NCI-H345 treated with DMSO at 0.1 percent for 48 hours (cell line): ENCODE data around the gene ABCB8.
"Not testable (repeated sequence)": the region's sequence is repeated elsewhere in the genome, so short reads cannot be mapped to it uniquely, and the experiment has no call there.

Experiments
- DNase-seq: peaks from one replicate; lab custom pipeline; 2025; ENCODE audit not compliant: unreplicated experiment; lab: John Stamatoyannopoulos, UW

The ABCB8 gene

GRCh38 chr7:151013733-151014497 is 14.3 kb upstream of the ABCB8 start:
- DNase-seq = no peak

- no peak for DNase-seq
These were observed 13.3 kb upstream of the ABCB8 start for GRCh38 chr7:151014950-151015349.

GRCh38 chr7:151015967-151016366 is 12.3 kb upstream of the ABCB8 start:
- no peak for DNase-seq

DNA sequence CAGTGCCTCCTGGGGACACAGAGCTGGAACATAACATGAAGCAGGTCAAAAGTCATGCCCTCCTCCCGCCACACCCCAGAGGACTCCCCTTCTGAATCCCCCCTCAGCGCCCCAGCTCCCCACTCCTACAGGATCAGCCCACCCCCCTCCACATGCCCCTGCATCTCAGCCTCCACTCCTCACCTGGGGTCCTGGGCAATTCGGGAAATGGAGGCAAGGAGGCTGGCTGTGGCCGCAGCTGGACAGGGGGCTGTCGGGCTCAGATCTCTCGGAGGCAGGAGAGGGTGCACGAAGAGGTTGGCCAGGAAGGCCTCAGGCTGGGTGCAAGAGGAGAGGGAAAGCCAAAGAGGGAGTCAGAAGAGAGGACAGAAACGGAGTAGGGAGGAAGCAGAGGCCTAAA is 11.7 kb upstream of the ABCB8 start:
- no peak for DNase-seq

DNA sequence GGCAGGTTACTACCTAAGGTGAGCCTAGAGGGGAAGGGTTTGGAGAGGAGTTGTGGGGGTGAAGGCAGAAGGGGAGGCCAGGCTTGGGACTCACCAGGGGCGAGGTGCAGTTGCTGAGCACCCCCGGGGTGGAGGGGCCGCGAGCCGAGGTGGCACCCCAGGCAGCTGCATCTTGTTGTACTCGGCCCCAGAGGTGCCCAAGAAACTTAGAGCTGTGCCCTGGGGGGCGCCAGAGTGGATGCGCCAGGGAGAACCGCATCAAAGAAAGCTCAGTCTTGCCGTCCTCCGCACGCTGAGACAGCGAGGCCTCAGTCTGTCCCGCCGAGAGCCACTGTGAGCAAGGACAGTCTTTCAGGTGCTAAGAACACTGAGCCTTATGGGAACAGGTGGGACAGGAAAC is 11.3 kb upstream of the ABCB8 start:
- no peak for DNase-seq

GRCh38 chr7:151017370-151017952 is 10.8 kb upstream of the ABCB8 start:
- DNase-seq = no peak

DNA sequence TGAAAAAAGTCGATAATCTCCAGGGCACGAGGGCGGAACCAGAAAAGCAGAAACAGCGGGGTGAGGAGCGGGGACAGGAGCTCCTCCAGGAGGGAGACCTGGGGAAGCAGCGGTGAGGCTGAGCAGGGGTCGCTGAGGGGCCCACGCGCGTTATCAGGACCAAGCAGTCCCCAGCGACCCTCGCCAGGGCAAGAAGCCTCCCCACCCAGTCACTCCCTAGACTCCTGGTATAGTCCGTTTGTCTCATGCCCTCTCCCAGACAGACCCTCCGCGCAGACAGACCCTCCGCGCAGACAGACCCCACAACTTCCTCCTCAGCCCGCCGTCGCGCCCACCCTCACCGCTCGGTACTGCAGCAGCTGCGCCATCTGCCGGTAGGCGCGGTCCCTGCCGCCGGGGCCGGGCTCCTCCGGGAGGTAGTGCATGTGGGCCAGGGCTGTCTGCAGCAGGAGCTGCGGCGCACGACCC is 10.3 kb upstream of the ABCB8 start:
- no peak for DNase-seq

DNA sequence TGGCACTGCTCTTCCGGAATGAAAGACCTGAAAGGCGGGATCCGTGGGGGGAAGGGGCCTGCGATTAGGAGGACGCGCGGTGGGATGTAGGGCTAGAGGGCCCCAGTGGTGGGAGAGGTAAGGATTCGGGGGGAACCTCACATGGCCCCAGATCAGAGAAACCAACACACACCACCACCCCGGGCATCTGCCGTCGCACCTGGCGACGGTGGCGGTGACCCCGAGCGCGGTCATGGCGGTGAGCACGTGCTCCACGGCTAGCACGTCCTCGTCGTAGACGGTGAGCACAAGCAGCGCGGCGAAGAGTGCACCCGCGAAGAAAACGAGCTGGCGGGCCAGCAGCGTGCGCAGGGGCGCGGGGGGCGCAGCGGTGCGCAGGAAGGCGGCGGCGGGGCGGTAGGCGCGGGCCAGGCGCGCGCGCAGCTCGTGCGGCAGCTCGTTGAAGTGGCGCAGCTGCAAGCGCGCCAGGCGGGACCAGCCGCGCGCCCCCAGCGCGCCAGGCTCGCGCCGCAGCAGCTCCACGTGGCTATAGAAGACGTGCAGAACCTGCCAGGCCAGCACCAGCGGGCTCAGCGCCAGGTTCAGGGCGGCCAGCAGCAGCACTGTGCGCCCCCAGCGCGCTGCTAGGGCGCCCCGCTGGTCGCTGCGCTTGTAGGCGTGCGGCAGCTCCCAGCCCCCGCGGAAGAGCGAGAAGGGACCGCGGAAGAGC is 9.7 kb upstream of the ABCB8 start:
- peak; percentile 8 for DNase-seq

GRCh38 chr7:151019130-151019447 is 9.2 kb upstream of the ABCB8 start:
- no peak for DNase-seq

DNA sequence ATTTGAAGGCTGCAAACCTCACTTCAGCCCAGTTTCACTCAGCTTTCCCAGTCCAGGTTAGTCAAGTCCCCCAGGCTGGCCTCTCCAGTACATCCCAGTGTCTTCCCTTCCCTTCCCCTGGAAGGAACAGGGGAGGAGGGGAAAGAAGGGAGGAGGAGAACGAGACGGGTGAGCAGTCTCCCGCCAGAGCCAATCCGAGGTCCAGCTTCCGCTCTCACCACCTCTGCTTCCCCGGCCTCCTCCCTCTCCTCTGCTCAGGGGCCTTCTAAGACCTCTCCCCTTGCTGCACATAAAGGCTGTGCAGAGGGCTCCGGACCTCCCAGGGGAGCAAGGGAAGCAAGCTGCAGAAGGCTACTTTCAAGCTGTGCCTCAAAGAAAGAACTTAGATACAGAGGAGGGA is 8.0 kb upstream of the ABCB8 start:
- DNase-seq = no peak

DNA sequence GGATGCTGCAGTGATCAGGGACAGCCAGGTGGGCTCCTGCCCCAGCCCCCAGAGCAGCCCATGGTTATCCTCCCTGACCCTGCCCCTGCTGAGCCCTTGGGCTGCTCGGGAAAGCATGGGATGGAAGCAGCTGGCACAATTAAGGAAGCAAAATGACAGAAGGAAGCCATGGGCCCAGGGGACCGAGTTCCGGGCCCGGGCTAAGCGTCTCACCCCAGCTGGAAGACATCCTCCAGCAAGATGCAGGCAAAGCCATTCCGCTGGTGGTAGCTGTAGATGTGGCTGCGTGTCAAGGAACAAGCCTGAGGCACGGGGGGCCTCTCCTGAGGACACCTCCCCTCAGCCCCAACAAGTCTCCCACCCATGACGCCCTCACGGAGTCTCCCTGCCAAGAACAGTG is 5.0 kb upstream of the ABCB8 start:
- DNase-seq = no peak

GRCh38 chr7:151024435-151025056 is 3.7 kb upstream of the ABCB8 start, which contains the start of gene ATG9B:
ATG9B (minus strand) TSS chr7:151024494; CDS start chr7:151024423, 71 bp downstream.
- DNase-seq = no peak

GRCh38 chr7:151025924-151026671 is 2.2 kb upstream of the ABCB8 start:
- DNase-seq = no peak

- DNase-seq = not testable (repeated sequence)
These were observed 1.2 kb upstream of the ABCB8 start for GRCh38 chr7:151026771-151027727.

- not testable (repeated sequence) for DNase-seq
These were observed 521 bp upstream of the ABCB8 start for GRCh38 chr7:151027728-151028130.

DNA sequence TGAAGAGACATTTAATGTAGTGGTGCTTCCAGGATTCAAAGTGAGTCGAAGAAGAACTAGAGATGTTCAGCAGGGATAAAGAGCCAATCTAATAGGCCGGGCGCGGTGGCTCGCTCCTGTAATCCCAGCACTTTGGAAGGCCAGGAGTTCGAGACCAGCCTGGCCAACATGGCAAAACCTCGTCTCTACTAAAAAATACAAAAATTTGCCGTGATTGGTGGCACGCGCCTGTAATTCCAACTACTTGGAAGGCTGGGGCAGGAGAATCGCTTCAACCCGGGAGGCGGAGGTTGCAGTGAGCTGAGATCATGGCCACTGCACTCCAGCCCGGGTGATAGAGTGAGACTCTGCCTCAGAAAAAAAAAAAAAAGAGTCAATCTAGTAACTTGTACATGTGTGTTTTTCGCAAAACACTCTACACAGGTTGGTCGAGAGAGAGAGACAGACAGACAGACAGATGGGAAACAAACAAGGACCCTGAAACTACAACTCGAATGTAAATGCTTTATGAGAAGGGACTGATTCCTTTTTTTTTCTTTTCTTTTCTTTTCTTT is 775 bp downstream of the ABCB8 start:
- DNase-seq = no peak

DNA sequence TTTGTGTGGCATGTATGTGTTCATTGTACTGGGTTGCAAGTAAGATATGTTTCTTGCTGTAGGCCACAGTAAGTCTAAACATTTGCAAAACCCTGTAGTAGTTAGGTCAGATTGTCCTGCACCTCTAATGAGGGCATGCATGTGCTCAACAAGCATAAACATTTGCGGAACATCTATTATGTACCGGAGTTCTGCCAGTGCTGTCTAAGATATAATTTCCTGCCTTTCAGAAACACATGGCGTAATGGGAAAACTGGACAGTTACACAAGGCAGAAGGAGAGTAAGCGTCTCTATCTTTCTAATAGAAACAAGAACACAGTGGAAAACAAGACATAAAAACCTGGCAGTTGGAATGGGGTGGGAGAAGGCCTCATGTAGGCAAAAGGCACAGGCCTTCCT is 2.8 kb downstream of the ABCB8 start:
- no peak for DNase-seq

- DNase-seq = no peak
These were observed 5.0 kb downstream of the ABCB8 start for GRCh38 chr7:151032936-151033863.

DNA sequence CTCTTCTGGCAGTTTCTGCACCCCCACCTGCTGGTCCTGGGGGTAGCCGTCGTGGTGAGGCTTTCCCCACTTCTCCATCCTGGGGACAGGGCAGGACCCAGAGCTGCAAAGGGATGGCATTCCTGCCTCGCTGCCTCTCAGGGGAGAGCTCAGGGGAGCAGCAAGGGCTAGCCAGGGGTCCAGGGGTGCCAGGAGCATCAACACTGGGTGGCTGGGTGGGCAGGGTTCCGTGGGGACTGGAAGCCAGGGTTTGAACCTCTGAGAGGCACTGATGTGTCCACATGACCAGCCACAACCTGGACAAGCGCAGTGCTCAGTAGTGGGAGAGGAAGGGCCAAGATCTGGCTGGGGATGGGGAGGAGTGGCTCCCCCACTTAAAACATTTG is 5.6 kb downstream of the ABCB8 start:
- no peak for DNase-seq
